ENCODE measurements around the gene ALDH4A1. TPM values are rescaled to one million over a fixed set of nuclear protein-coding genes. Genes with fewer than 3 reads are reported as not detected.

The ALDH4A1 gene
- total and polyA plus RNA-seq, 9 of the 15 experiments (the other 6 are each of a cell fraction or from before 2014, with no cell fraction given) = 0.27 to 31.4 (median 16.6) TPM

- no peak for TF ChIP-seq CHAMP1 (IDR thresholded peaks at IDR 0.05)
- TF ChIP-seq SETDB1 (IDR thresholded peaks at IDR 0.05; ENCODE audit: low read length) = no peak
These were observed 24.1 kb upstream of the ALDH4A1 start (continued) for GRCh38 chr1:18926315-18927081.

GRCh38 chr1:18925279-18925678 lies 22.9 kb upstream of the ALDH4A1 start:
- no peaks in the 10 kb centered on the region for H3K79me2 ChIP-seq (ENCODE audit: control insufficient read depth, insufficient read depth, low read length)
- no peak overlapping the region for H3K4me2 ChIP-seq (ENCODE audit: insufficient read depth, low read length)
- H3K9me1 ChIP-seq (ENCODE audit: control insufficient read depth, insufficient read depth, low read length) = no peaks in the 10 kb centered on the region
- ATAC-seq = no peak
- CTCF ChIA-PET (ENCODE audit: low intra/inter-chr PET ratio) = no interaction called here
- no peak for FAIRE-seq
- in situ Hi-C loops (cut with MboI) = no loop called here
- peak overlapping the region in 1 of 2 experiments; percentile 43; a peak in 2 of 4 replicates for H3K9ac ChIP-seq (ENCODE audit: insufficient read depth in 1 of 2, low read depth in 2 of 2, low read length in 2 of 2)
- peaks cover 19 to 20% of the 10 kb centered on the region in 2 experiments; a peak in 4 of 5 replicates for H3K4me1 ChIP-seq (replicated peaks in 1 of 2; ENCODE audit: control insufficient read depth in 2 of 2, insufficient read depth in 2 of 2, low read length in 2 of 2)
- no peaks in the 10 kb centered on the region for H3K9me3 ChIP-seq (replicated peaks; ENCODE audit: control insufficient read depth, insufficient read depth, low read depth, low read length)
- no peak overlapping the region for H3K27ac ChIP-seq (ENCODE audit: extremely low read depth, low read depth, low read length)
- TF ChIP-seq HMG20A (CRISPR knock-in tag; conservative IDR thresholded peaks at IDR 0.05) (no peak), PHF20 (IDR thresholded peaks at IDR 0.05; ENCODE audit: partially characterized antibody) (no peak), ZFP1 (CRISPR knock-in tag; IDR thresholded peaks at IDR 0.05) (no peak), MED1 (CRISPR knock-in tag; IDR thresholded peaks at IDR 0.05; ENCODE audit: borderline replicate concordance) (no peak), ATF2 (CRISPR knock-in tag; IDR thresholded peaks at IDR 0.05) (no peak), IRF2 (CRISPR knock-in tag; IDR thresholded peaks at IDR 0.05) (no peak), ZEB2 (IDR thresholded peaks at IDR 0.05) (no peak), ZNF140 (CRISPR knock-in tag; IDR thresholded peaks at IDR 0.05) (no peak), HNRNPLL (IDR thresholded peaks at IDR 0.05; ENCODE audit: low read depth, low read length, poor library complexity, severe bottlenecking) (no peak), THRB (CRISPR knock-in tag; conservative IDR thresholded peaks at IDR 0.05) (no peak), ZNF253 (CRISPR knock-in tag; conservative IDR thresholded peaks at IDR 0.05) (no peak), WHSC1 (IDR thresholded peaks at IDR 0.05; ENCODE audit: low read length) (no peak), HLTF (IDR thresholded peaks at IDR 0.05) (no peak), GATAD2A (IDR thresholded peaks at IDR 0.05) (no peak)
- WGBS (ENCODE audit: insufficient coverage, low coverage, missing lambda C conversion rate) = 7% methylated on average over 9 of the region's 9 CpGs
- H3K4me3 ChIP-seq = no peak overlapping the region
- H3K36me3 ChIP-seq (ENCODE audit: control insufficient read depth, insufficient read depth, low read length) = no peaks in the 10 kb centered on the region
- peaks cover 49 to 93% of the 10 kb centered on the region in 2 experiments for H3K27me3 ChIP-seq (ENCODE audit: control insufficient read depth in 2 of 2, insufficient read depth in 2 of 2, low read length in 2 of 2)
- POLR2A ChIA-PET = interaction anchor here (1.2 kb wide), 1 partner anchor 18 kb away, joined by 3 read pairs; no protein-coding TSS in a partner anchor
- no TSS peak for BruUV-seq (replicated peaks)
- H4K20me1 ChIP-seq (replicated peaks; ENCODE audit: control insufficient read depth, insufficient read depth, low read length) = peaks cover 20% of the 10 kb centered on the region
- no peak overlapping the region for H2AFZ ChIP-seq (ENCODE audit: low read depth, low read length)
- no peak for DNase-seq (ENCODE audit: extremely low read depth in 1 of 4, low spot score in 3 of 4)
- intact Hi-C loops (cut with micrococcal nuclease) = no loop called here
